Spleen (tissue), 11 donors: ENCODE measurements around the gene MTA1. TPM values are rescaled to one million over a fixed set of nuclear protein-coding genes. Genes with fewer than 3 reads are reported as not detected.

ENCODE experiments used
- DNase-seq: peaks from one replicate; pipeline ENCODE4 v3.0.0-alpha.2; 2020
- H3K27ac ChIP-seq, 8 donors: fragments of 200-600 bp; sonication (generic) in 7 of 8; 1 replicate in 4 of 8; 2 replicates in 4 of 8; pipeline versions ENCODE4 v1.5.0 to v1.8.0; 2016 to 2021; ENCODE audit warnings: inconsistent platforms in 4 of 8, mild to moderate bottlenecking in 4 of 8, moderate library complexity in 1 of 8
- H3K27me3 ChIP-seq, 7 donors: fragments of 200-600 bp; sonication (generic) in 6 of 7; replicated peaks in 1 of 7; 1 replicate in 4 of 7; 2 replicates in 3 of 7; pipeline versions ENCODE4 v1.5.0 to v1.8.0; 2016 to 2021; ENCODE audit warnings: inconsistent platforms in 3 of 7, mild to moderate bottlenecking in 1 of 7
- H3K36me3 ChIP-seq, 6 donors: fragments of 200-600 bp; sonication (generic) in 5 of 6; 1 replicate in 4 of 6; 2 replicates in 2 of 6; pipeline versions ENCODE4 v1.5.0 to v1.8.0; 2016 to 2021; ENCODE audit warnings: inconsistent platforms in 2 of 6
- H3K4me1 ChIP-seq, 6 donors: fragments of 200-600 bp; sonication (generic) in 5 of 6; 1 replicate in 3 of 6; 2 replicates in 3 of 6; pipeline versions ENCODE4 v1.5.0 to v1.8.0; 2016 to 2021; ENCODE audit warnings: inconsistent platforms in 3 of 6
- H3K4me3 ChIP-seq, 8 donors: fragments of 200-600 bp; sonication (generic) in 7 of 8; 1 replicate in 4 of 8; 2 replicates in 4 of 8; pipeline versions ENCODE4 v1.5.0 to v1.8.0; 2016 to 2021; ENCODE audit warnings: inconsistent platforms in 4 of 8, mild to moderate bottlenecking in 4 of 8, moderate library complexity in 2 of 8
- H3K9me3 ChIP-seq, 8 donors: fragments of 200-600 bp; sonication (generic) in 7 of 8; 1 replicate in 4 of 8; 2 replicates in 4 of 8; pipeline versions ENCODE4 v1.5.0 to v1.8.0; 2016 to 2021; ENCODE audit warnings: inconsistent platforms in 4 of 8
- POLR2A ChIP-seq, 3 donors: fragments of 450-650 bp; IDR thresholded peaks; one replicate each; pipeline ENCODE4 v1.5.1; 2017; ENCODE audit warnings: antibody characterized with exemption in 3 of 3, mild to moderate bottlenecking in 1 of 3
- POLR2AphosphoS5 ChIP-seq, 3 donors: sonication (generic); formaldehyde crosslinking; IDR thresholded peaks; one replicate each; pipeline ENCODE4 v1.5.1; 2017; ENCODE audit warnings: antibody characterized with exemption in 3 of 3
- WGBS, 5 donors: extraction: QIAGEN DNeasy Blood & Tissue Kit in 3 of 5; methylation state at CpG; one replicate each; pipeline versions ENCODE4 v1.1.5 to v1.1.7; 2013 to 2018; 5-methylcytosine and 5-hydroxymethylcytosine counted together
- intact Hi-C: fragments of 100-400 bp; cut with DNase I; formaldehyde crosslinking; loops from one replicate; pipeline ENCODE4 v1.15.0; 2023; ENCODE audit warnings: low total_unique reads
- polyA plus RNA-seq, 3 donors: library from polyadenylated mRNA; stranded (reverse); fragments of 200-250 nt; gene quantifications; one replicate each; pipeline ENCODE4 v1.2.1, GENCODE V29; 2013
- total RNA-seq, 7 donors: library from RNA; depleted of rRNA in 3 of 7; stranded (reverse); fragments of >200 nt in 3 of 7; fragmentation: NEBNext Ultra II Directional in 4 of 7; extraction: Animal tissue kit (Norgen Biotek cat#: 25700) in 4 of 7; gene quantifications; one replicate each; pipeline versions ENCODE4 v1.1.0 to v1.2.1, GENCODE V29; 2016 to 2021
- TF ChIP-seq, protein P1 (sequence below), 11 experiments: fragments of 200-600 bp in 7 of 11; fragments of 450-650 bp in 4 of 11; sonication (generic) in 4 of 11; IDR thresholded peaks in 8 of 11; conservative IDR thresholded peaks in 3 of 11; 1 replicate in 7 of 11; 2 replicates in 4 of 11; pipeline versions ENCODE4 v1.4.0 to v1.8.0; 2016 to 2021; ENCODE audit warnings: antibody characterized with exemption in 11 of 11, inconsistent platforms in 4 of 11, mild to moderate bottlenecking in 1 of 11
- donor health status: healthy with polysubstance abuse.
- donor health status: DM: no; HTN: no; CAD: no; lungs with moderate emphysema.
- donor health status: DM: no; HTN: no; CAD: no.
- donor health status: Bipolar disorder and iron deficiency.
- donor health status: healthy.
- donor health status: DM: no; HTN: no; CAD: no.
- donor health status: DM: yes; HTN: yes; CAD: no.

The MTA1 gene
- total and polyA plus RNA-seq, 10 donors = 33.0 to 128 (median 78.2) TPM

DNA sequence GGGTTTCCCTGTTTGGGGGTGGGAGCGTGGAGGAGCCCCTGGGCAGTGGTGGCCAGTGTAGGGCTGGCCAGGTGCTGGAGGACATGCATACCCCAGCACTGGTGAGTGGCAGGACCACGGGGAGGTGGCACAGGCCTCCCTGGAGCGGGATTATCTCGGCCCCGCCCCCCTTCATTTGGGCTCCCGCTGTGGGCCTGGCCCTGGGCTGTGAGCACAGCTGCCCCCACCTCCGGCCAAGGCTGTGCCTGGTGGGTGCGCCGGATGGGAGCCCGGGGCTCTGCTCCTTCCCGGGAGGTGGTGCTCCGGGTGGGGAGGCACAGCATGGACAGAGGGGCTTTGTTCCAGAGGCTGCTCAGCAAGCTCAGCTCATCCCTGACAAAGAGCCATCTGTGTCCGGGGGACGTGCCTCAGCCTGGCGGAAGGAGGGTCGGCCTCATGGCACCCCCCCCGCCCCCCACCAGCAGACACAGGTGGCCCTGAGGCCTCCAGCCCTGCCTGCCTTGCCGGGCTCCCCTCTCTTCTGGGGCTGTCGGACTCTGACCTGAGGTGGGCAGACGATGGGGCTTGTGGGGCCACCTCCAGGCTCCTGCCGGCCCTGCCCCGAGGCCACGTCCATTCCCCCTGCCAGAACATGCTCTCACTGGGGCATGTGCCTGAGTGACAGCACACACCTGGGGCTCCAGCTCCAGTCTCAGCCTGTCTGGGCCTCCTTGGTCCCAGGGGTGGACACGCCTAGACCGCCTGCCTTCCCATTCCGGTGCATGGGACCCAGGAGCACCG, 79.8 kb downstream of the MTA1 start:
- peaks cover 0 to 10% (median 0%) of the 10 kb centered on the region in 7 donors for H3K27me3 ChIP-seq
- H3K9me3 ChIP-seq = no peaks in the 10 kb centered on the region
- H3K4me3 ChIP-seq = no peak overlapping the region
- DNase-seq = no peak
- H3K4me1 ChIP-seq = no peaks in the 10 kb centered on the region
- intact Hi-C loops = no loop called here
- WGBS, 5 donors = 86 to 92% (median 90%) methylated on average over 10 to 27 of the region's 27 CpGs
- TF ChIP-seq, protein P1, sequence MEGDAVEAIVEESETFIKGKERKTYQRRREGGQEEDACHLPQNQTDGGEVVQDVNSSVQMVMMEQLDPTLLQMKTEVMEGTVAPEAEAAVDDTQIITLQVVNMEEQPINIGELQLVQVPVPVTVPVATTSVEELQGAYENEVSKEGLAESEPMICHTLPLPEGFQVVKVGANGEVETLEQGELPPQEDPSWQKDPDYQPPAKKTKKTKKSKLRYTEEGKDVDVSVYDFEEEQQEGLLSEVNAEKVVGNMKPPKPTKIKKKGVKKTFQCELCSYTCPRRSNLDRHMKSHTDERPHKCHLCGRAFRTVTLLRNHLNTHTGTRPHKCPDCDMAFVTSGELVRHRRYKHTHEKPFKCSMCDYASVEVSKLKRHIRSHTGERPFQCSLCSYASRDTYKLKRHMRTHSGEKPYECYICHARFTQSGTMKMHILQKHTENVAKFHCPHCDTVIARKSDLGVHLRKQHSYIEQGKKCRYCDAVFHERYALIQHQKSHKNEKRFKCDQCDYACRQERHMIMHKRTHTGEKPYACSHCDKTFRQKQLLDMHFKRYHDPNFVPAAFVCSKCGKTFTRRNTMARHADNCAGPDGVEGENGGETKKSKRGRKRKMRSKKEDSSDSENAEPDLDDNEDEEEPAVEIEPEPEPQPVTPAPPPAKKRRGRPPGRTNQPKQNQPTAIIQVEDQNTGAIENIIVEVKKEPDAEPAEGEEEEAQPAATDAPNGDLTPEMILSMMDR (IDR thresholded peaks at IDR 0.05 in 8 of 11, conservative IDR thresholded peaks at IDR 0.05 in 3 of 11) = no peak
- TF ChIP-seq POLR2A (IDR thresholded peaks at IDR 0.05) (no peak), POLR2AphosphoS5 (IDR thresholded peaks at IDR 0.05) (no peak)
- no peak overlapping the region for H3K27ac ChIP-seq
- peaks cover 0 to 24% (median 0%) of the 10 kb centered on the region in 6 donors for H3K36me3 ChIP-seq

DNA sequence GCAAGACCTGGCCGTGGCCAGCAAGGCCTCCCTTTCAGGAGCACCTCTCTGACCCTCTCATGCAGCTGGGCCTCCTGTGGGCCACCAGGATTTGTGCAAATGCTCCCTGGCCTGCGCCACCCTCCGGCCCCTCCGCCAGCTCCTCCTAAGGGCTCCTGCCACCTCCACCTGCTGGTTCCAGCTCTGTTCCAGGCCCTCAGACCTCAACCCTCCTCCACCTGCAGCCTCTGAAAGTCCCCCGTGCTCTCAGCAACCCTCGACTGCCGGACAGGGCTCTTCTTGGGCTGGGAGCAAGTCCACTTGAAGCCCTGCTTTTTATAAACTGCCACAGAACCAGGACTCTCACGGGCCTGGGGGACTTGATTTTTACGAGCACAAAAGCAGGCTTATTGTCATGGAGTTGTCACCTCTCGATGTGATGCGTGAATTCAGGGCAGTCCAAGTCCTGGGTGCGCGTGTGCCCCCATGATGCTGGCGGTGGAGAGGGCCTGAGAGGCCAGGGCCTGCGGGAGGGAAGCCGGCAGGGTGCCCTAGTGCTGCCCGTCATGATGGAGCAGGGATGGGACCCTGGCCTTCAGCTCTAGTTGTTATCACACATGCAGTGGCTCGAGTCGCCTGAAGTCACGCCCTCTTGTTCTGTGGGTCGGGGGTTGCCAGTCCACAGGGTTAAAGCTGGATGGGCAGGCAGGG, 80.6 kb downstream of the MTA1 start:
- no peak for DNase-seq
- TF ChIP-seq, protein P1 (IDR thresholded peaks at IDR 0.05 in 8 of 11, conservative IDR thresholded peaks at IDR 0.05 in 3 of 11) = no peak
- TF ChIP-seq POLR2A (IDR thresholded peaks at IDR 0.05) (no peak), POLR2AphosphoS5 (IDR thresholded peaks at IDR 0.05) (no peak)
- intact Hi-C loops = no loop called here
- peaks cover 0 to 10% (median 0%) of the 10 kb centered on the region in 7 donors for H3K27me3 ChIP-seq
- H3K4me3 ChIP-seq = no peak overlapping the region
- no peaks in the 10 kb centered on the region for H3K4me1 ChIP-seq
- H3K36me3 ChIP-seq = peaks cover 0 to 24% (median 0%) of the 10 kb centered on the region in 6 donors
- no peak overlapping the region for H3K27ac ChIP-seq
- 85 to 91% (median 88%) methylated on average over 20 to 21 of the region's 21 CpGs for WGBS, 5 donors
- no peaks in the 10 kb centered on the region for H3K9me3 ChIP-seq

DNA sequence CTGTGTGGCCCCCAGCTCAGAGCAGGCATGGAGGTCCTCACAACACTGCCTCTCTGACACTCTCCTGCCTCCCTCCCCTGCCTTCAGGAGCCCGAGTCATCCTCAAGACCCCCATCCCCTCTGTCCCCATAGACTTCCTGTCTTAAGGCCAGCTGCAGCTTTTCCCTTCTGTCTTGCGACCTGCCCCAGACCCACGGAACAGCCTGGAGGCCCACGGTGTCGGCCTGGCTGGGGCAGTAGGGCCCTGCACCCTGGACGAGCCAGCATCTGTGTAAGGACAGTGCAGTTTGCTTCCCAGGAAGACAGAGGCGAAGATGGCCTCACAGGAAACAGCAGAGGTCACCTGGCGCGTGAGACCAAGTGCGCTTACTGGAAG, 81.1 kb downstream of the MTA1 start:
- no peak overlapping the region for H3K27ac ChIP-seq
- DNase-seq = no peak

More for the DNA sequence above, 81.1 kb downstream of the MTA1 start:
- 53 to 62% (median 56%) methylated on average over 10 of the region's 10 CpGs for WGBS, 5 donors
- H3K27me3 ChIP-seq = peaks cover 0 to 10% (median 0%) of the 10 kb centered on the region in 7 donors
- H3K4me3 ChIP-seq = no peak overlapping the region
- TF ChIP-seq, protein P1 (IDR thresholded peaks at IDR 0.05 in 8 of 11, conservative IDR thresholded peaks at IDR 0.05 in 3 of 11) = no peak
- TF ChIP-seq POLR2A (IDR thresholded peaks at IDR 0.05) (no peak), POLR2AphosphoS5 (IDR thresholded peaks at IDR 0.05) (no peak)
- H3K4me1 ChIP-seq = no peaks in the 10 kb centered on the region
- H3K9me3 ChIP-seq = no peaks in the 10 kb centered on the region
- peaks cover 0 to 24% (median 0%) of the 10 kb centered on the region in 6 donors for H3K36me3 ChIP-seq
- intact Hi-C loops = no loop called here
